NCI-H69 (cell line): ENCODE measurements around the gene NODAL.
A peak's percentile ranks its signal among the peaks of the same experiment; 100 is the strongest.
"Not testable (repeated sequence)": the region's sequence is repeated elsewhere in the genome, so short reads cannot be mapped to it uniquely, and the experiment has no call there.

Source experiments
- DNase-seq: peaks from one replicate; lab custom pipeline; 2025; lab: John Stamatoyannopoulos, UW

NODAL gene

DNA sequence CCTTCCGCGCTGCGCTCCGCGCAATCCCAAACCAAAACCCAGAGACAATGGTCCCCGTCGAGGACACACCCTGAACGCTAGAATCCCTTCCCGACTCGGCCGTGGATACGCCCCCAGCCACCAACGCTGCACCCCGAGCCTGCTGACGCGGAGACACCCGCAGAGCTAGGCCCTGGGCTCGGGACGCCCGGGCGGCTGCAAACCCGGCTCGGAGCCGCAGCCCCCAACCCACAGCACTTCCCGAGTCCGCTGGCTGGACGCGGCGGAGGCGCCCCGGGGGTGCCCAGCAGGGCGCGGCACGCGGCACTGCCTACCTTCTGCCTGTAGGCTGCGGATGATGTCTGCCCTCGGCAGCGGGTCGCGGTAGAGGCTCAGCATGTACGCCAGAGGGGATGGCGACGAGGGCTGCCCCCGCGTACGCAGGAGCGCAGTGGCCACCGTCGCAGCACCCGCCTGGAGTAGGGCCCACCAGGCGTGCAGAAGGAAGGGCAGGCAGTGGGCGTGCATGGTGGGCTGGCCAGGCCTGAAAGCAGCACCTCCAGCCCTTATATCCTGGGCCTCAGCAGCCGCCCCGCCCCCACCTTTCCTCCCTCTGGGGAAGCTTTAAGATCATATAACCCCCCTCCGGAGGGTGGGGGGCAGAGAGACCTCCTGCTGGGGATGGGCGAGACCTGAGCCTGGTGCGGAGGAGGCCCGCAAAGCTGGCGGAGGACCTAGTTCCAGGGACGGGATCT, at the start of gene NODAL:
Gene NODAL (minus strand): TSS at position 521 of the 734 bp plus-strand sequence. CDS start 14 bp downstream, at position 507.
- DNase-seq: peak; percentile 29

DNA sequence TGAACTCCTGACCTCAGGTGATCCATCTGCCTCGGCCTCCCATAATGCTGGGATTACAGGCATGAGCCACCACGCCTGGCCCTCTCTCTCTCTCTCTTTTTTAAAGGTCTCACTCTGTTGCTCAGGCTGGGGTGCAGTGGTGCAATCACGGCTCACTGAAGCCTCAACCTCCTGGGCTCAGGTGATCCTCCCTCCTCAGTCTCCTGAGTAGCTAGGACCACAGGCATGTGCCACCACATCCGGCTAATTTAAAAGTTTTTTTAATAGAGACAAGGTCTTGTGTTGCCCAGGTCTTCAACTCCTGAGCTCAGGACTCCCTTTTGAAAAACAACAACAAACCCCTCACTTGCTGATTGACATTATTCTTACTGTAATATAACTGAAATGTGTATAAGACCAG, 48.7 kb upstream of the NODAL start:
- DNase-seq: no peak

DNA sequence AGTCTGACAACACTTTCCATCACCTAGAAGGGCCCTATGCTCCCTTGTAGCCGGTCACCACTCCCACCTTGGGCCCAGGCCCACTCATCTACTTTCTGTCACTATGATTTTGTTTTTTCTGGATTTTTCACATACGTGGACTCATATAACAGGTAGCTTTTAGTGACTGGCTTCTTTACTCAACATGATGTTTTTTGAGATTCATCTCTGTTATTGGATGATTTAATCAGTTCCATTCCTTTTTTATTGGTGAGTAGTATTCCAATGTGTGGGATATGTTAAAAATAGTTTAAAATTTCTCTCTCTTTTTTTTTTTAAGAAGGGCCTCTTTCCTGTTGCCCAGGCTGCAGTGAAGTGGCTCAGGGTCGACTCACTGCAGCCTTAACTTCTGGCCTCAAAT, 46.3 kb upstream of the NODAL start:
- DNase-seq: no peak

DNA sequence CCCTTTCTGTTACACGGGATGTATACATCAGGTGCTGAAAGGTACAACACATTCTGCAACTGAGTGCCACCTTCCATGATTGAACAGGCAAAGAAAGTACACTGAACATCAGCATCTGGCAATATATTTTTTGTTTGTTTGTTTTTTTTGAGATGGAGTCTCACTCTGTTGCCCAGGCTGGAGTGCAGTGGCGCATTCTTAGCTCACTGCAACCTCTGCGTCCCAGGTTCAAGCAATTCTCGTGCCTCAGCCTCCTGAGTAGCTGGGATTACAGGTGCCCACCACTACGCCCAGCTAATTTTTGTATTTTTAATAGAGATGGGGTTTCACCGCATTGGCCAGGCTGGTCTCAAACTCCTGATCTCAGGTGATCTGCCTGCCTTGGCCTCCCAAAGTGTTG, 42.4 kb upstream of the NODAL start:
- not testable (repeated sequence) for DNase-seq

DNA sequence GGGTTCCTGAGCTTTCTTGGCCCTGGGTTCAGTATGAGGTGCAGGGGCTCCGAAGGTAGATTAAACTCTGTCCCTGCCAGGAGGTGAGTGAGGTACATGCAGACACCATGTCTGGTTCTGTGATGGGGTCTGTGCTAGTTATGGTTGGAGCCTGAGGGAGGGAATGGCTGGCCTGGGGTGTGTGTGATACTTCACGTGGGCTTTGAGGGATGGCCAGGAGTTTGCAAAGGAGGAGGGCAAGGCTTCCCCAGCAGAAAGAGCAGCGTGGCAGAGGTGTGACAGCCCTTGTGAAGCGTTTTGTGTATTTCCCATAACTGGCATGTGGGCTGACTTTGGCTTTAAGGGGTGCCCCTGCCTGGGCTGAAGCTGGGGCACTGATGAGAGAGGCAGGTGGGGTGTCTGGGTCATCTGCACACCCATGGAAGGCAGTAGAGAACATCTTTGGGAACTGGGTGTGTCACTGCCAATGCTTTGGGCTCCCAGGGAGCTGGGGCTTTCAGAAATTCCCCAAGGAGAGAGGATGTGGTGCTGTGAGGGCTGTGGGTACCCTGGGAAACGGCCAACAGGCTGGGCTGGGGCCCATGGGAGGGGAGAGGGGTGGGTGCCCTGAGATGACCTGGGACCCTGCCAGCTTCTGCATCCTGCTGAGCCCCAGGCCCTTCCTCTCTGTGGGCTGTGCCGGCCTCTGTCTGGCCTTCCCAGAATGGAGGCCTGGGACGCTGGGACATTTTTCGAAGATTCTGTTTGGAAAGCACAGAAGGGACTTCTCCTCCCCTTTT, 41.7 kb upstream of the NODAL start:
- peak; percentile 7 for DNase-seq

DNA sequence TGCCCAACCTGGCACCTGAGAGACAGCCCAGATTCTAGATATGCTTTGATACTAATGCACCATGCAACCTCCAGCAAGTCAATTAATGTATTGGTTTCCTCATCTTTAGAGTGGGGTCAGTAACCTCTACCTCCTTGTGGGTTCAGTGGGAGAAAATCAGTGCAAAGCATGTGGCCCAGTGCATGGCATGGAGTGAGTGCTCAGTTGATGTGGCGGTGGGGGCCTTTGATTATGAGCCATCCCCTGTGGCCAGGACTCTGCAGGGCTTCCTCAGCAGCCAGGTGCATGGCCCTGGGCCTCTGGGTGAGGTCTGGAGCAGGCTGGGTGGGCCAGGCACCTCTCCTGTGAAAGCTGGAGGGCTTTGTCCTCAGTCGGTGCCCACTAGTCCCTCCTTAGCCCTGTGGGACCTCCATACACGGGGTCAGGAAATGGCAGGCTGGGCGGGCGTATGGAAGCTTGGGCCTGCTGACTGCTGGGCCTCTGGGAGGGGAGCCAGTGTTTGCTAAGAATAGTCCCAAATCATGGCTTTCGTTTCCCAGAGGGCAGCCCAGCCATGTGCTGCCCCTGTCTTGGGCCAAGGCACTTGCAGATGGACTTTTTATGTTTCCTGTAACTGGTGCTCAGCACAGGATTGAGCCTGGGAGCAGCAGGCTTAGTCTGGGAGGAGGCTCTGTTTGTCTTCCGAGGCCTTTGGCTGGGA, 40.5 kb upstream of the NODAL start:
- no peak for DNase-seq

DNA sequence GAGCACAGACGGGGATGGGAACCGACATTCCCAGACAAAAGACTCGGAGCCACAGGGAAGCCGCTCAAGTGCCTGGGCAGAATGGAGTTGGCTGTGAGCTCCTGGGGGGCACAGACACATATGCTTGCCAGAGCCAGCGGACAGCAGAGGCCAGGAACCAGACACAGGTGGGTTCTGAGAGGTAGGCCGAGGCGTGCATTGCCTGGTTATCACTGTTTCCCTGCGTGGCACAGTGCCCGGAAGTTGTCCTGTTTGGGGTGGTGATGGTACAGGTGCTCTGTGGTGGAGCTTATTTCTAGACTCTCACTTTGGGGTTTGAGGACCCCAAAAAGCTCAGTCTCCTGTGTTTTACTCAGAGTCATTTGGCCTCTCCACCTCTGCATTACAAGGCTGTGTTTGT, 39.6 kb upstream of the NODAL start:
- no peak for DNase-seq

DNA sequence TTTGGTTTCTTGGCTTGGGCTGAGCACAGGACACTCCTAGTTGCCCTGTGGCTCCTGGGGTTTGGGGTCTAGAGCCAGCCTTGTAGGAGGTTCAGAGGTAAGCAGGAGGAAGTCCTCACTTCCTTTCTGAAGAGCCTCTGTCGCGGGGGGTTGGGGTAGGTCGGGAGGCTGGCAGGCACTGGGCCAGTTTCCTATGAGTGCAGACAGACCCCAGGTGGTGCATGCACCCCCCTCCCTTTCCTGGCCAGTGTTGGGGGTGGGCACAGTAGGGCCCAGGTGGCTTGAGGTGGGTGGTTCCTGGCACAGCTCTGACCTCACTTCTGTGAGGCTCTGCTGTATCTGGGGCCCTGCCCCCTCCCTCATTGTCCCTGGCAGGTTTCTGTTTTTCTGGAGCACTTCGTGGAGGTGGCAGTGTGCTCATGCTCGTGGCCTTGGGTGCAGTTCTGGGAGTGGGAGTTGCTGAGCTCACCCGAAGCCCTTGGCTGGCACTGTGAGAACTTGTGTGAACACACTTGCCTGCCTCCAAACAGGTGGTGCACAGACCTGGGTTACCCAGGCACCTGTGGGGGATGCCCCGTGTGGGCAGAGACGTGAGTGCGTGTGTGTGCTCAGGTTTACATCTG, 38.9 kb upstream of the NODAL start:
- DNase-seq: peak; percentile 68

DNA sequence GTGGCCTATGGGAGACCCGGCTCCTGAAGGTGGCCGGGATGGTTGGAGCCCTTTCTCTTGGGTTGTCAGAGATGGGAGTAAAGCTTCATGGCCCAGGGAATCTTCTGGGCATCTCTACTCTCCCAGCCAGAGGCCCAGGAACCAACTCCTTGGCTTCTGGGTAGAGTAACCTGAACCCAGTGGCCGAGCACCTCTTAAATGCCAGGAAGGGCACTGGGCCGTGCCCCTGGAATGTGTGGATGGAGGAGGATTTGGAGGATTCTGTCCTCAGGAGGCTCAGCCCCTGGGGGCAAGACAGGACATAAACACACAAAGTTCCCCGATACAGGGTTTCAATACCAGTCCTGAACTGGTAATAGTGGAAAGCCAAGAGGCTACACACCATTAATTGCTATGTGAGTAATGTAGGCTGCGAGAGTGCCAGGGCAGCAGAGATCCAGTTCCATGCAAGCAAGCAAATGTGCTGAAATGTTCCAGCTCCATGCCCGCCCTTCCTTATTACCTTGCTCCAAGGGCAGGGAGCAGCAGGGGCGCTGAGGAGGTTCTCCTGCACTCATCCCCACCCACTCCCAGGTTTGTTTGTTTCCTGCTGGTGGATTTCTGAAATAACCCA, 38.3 kb upstream of the NODAL start:
- no peak for DNase-seq

DNA sequence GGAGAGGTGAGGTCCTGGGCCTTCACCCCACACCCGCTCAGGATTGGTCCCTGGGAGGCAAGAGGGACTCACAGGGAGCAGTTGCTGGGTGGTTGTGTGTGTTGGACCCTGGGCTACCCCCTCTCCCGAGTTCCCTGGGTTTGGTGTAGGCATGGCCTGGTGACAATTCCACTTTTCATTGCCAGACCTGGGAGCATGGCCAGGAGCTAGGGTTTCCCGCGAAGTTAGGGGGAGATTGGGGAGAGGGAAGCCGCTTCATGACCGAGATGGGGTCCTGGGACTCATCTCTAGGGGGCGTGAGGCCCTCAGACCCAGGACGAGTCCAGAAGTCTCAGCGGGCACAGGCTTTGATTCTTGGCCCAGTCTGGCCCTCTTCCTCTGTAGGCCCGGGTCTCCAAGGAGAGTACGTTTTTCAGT, 37.7 kb upstream of the NODAL start:
- DNase-seq: no peak

DNA sequence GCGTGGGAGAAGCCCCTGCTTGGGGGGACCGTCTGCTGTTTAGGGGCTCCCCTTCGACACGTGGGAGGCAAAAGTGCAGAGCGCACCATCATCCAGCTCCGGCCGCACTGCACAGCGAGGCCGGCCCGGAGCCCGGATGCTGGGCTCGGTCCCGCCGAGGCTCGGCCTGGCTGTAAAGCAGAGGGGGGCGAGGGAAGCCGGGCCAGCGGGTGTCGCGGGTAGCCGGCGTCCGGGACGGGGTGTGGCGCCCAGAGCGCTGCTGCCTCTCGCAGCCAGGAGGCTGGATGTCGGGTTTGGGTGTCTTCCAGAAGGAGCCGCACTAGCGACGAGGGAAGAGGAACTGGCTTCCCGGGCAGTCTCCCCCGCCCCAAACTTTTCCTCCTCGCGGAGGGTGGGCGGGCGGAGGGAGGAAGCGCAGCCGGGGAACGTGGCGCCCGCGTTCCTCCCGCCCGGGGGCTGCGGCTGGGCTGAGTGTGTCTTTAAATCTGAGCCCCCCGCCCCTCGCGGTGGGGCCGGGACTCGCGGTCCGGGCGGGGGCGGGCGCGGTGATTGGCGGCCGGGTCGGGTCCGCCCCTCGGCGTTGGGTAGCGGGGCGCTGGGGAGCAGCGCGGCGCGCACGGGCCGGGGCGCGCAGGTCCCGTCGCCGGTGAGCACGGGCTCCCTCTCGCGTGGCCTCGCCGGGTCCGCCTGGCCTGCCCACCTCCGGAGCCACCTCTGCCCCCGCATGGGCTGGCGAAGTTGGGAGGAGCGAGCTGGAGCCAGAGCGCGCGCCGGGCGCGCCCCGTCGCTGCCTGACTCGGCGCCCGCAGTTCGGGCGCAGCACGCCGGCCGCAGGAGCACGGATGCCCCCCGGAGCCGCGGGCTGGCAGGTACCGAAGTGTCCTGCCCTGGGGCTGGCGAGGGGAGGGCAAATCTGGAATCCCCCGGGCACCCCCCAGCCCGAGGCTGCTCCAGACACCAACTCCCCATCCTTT, 37.0 kb upstream of the NODAL start, which contains the start of gene PALD1:
Gene PALD1 (plus strand): TSS at position 577 of the 974 bp plus-strand sequence. CDS start 47,185 bp downstream, outside the sequence.
- peak; percentile 71 for DNase-seq

DNA sequence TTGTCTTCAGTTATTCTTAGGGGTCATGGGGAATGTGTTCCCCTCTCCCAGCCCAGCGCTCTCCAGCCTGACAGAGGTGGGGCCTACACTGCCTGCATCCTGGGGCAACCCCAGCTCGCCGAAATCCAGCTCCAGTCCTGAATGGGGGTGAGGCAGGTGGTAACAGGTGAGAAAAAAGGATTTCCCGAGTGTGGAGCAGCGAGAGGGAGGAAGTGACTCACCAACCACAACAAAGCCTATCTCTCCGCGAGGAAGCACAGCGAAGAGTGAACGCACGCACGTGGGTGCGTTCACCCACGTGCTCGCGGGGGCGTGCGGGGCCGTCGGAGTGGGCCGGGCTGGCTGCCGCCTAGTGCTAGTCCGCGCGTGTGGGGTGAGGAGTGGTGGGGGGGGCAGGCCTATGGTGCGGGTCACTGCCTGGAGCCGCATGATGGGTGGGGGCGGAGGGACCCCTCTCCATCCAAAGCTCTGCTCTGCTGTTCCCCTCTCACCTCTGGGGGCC, 36.2 kb upstream of the NODAL start:
- peak; percentile 58 for DNase-seq

DNA sequence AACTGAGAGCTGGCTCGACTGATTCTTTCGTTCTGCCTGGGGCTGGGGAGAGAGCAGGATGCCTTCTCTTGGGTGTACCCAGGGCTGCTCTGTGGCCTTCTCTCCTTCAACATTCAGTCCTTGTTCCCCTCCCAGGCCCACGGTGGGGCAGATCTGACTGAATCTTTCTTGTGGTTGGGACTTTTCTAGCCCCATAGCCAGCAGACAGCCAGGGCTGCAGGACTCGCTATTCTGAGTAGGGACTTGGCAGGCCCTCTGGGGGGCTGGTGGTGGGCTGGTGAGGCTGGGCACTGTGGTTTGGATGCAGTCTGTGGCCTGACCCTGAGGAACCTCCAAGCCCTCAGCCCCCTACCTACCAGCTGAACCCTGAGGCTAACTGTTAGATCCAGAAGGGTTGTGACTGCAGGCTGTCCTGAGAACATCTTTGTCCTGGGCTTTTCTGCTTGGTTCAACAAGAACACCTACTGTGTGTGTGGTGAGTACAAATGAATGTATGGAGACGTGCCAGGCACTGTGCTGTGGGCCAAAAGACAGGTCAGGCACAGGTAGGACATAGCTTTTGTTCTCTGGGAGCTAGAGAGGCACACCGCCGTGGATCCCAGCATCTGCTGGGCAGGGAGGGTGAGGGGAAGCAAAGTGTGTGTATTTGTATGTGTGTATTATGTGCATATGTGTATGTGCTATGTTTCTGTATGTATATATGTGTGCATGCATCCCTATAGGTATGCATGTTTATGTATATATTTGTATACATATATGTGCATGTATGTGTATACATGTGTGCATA, 35.0 kb upstream of the NODAL start:
- no peak for DNase-seq

DNA sequence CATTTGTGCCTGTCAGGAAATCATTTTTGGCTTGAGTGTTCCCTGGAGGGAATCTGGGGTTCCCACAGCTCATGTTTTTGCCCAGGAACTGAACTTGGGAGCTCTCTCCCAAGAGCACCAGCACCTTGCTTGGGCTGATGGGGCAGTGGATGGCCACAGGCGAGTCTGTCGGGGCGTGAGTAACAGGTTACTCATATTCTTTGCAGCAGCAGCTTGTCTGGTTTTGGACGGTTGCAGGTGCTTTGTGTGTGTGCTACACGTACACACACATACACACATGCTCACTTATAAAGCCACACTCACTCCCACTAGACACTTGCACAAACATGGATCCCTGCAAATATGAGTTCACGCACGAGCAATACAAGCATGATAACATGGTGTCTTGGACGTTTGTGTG, 34.2 kb upstream of the NODAL start:
- DNase-seq: no peak

DNA sequence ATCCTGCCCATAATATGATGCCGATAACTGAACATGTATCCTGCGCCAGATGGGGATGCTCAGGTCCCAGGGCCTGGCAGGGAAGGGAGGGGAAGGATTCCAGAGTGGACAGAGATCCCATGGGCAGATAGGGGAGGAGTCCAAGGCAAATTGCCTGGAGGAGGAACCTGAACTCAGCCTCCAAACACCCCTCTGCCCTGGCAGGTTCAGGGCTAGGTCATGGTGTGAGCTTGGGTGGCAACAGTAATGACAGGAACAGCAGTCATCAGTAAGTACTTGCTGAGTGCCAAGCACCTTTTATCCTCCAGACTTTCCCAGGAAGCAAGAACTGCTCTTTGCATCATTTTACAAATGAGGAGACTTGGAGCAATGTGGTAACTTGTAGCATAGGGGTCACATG, 33.3 kb upstream of the NODAL start:
- peak; percentile 24 for DNase-seq

DNA sequence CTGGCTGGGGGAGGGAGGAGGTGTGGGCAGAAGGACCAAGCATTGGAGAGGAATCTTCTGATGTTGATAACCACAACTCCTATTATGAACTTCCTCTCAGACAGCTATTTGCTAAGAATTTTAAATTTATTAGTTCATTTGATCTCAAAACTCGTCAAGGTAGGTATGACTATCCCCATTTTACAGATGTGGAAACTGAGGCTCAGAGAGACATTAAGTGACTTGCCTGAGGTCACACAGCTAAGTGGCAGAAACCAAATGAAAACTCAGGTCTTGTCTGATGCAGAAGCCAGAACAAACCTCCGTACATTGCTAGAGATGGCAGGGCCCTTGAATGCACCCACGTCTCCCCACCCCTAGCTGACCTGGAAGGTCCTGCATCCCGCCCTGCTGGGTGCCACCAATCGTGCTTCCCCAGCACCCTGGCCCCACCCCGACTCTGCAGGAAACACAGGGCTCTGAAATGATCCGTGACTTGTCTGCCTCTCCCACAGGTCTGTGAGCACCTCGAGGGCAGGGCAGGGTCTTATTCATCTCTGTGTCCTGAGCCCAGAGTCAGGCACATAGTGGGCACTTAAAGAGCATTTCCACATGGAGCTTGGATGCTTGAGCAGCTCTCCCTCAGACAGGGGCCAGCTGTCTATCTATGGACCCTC, 31.4 kb upstream of the NODAL start:
- peak; percentile 45 for DNase-seq

DNA sequence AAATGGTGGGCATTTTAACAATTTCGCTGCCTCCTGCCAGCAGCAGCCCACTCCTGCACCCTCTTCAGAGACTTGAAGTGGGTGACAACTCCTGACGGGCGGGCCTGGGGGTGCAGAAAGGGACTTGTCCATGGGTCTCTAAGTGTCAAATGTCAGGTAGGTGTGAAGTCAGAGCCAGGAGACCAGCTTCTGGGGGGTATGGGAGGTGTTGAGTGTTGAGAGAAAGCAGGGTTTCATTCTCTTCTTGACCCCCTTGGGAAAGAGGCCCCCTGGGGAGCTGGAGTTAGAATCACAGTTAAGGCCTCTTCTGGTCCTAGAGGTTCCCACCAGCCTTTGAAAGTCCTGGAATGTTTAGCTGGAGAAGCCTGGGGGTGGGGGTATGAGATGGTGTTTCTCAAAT, 25.5 kb upstream of the NODAL start:
- DNase-seq: no peak

DNA sequence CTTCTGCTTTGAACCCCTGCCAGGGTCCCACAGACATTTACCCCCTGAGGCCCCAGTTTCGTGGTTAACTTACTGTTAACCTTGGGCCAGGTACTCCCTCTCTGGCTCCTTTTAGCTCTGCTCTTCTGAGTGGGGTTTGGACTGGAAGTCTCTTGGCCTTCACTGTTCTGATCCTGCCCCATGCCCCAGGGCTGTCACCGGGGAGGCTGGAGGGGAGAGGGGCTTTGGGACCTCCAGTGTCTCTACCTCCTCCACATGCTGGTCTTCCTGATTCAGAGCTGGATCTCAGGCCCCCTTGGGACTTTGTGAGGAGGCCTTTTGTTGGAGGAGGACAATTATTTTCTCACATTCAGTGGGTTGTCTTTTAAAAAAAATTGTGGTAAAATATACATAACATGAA, 24.4 kb upstream of the NODAL start:
- DNase-seq: no peak

DNA sequence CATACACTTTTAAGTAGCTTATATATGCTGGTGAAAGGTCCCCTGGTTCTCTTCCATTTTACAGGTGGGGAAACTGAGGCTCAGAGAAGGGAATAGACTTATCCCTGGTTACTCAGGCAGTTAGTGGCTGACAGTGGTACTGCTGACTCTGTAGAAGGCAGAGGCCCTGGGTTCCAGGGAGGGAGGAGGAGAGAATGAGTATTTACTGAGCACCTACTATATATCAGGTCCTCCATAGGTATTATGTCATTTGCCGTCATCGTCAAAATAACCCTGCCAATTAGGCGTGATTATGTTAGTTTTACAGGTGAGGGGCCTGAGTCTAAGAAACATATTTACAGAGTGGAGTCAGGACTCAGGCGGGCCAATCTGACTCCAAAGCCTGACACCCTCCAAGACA, 23.8 kb upstream of the NODAL start:
- DNase-seq: no peak
